NB4 (cell line): Measurements from ENCODE around the gene SOCS6.

ENCODE experiments used
- DNase-seq: peaks from one replicate; pipeline ENCODE4 v3.0.0; 2010; ENCODE audit warnings: low read depth
- H3K4me3 ChIP-seq: one replicate; pipeline ENCODE4 v1.5.1; 2011; ENCODE audit warnings: mild to moderate bottlenecking, low read depth, low read length, moderate library complexity
- CTCF ChIP-seq: IDR thresholded peaks from one replicate; pipeline ENCODE4 v1.5.1; 2012; ENCODE audit warnings: low read depth, low read length
- MAX ChIP-seq: IDR thresholded peaks from 2 replicates; pipeline ENCODE4 v1.6.1; 2011; ENCODE audit warnings: low read depth, low read length
- MYC ChIP-seq: IDR thresholded peaks from 2 replicates; pipeline ENCODE4 v1.6.1; 2011; ENCODE audit warnings: low read depth, low read length
- POLR2A ChIP-seq: IDR thresholded peaks from 2 replicates; pipeline ENCODE4 v1.6.1; 2011; ENCODE audit warnings: mild to moderate bottlenecking; ENCODE audit not compliant: insufficient read length; ENCODE audit errors: extremely low read depth

SOCS6 gene

GRCh38 chr18:70290482-70291294 is 1.8 kb downstream of the SOCS6 start:
- DNase-seq = no peak
- no peak for TF ChIP-seq MAX
- no peak for TF ChIP-seq MYC
- no peak for TF ChIP-seq POLR2A
- peak overlapping the region; percentile 90 for H3K4me3 ChIP-seq

GRCh38 chr18:70291295-70291574 is 2.4 kb downstream of the SOCS6 start:
- H3K4me3 ChIP-seq = no peak overlapping the region
- DNase-seq = no peak
- TF ChIP-seq CTCF = no peak
- TF ChIP-seq POLR2A = no peak
- TF ChIP-seq MAX = no peak
- no peak for TF ChIP-seq MYC

- TF ChIP-seq POLR2A = no peak
- no peak for DNase-seq
- no peak overlapping the region for H3K4me3 ChIP-seq
Measured at GRCh38 chr18:70292628-70293027, 3.8 kb downstream of the SOCS6 start.

- H3K4me3 ChIP-seq = no peak overlapping the region
- no peak for DNase-seq
- TF ChIP-seq MYC (no peak), MAX (no peak), CTCF (no peak), POLR2A (no peak)
Measured at GRCh38 chr18:70293166-70293565, 4.3 kb downstream of the SOCS6 start.

GRCh38 chr18:70294471-70295191 is 5.8 kb downstream of the SOCS6 start:
- no peak for DNase-seq
- no peak overlapping the region for H3K4me3 ChIP-seq
- TF ChIP-seq MAX = no peak
- no peak for TF ChIP-seq CTCF

GRCh38 chr18:70295192-70296188 is 6.6 kb downstream of the SOCS6 start:
- no peak for DNase-seq
- TF ChIP-seq CTCF (no peak), MYC (no peak), POLR2A (no peak), MAX (no peak)
- no peak overlapping the region for H3K4me3 ChIP-seq
